ENCODE data around the gene RRP12.

The RRP12 gene

GRCh38 chr10:97319671-97320479, 81.3 kb downstream of the RRP12 start:
- peak overlapping the region; percentile 17; the same call in 1 of the 2 replicates for H2AFZ ChIP-seq (ENCODE audit: low read length)
- TF ChIP-seq CTCF (conservative IDR thresholded peaks at IDR 0.05; ENCODE audit: low read length) (peak; percentile 41; the same call in 1 of the 2 replicates), EZH2phosphoT487 (IDR thresholded peaks at IDR 0.05; ENCODE audit: borderline replicate concordance) (no peak)
- H3K9me3 ChIP-seq (ENCODE audit: insufficient read depth, low read depth, low read length) = no peaks in the 10 kb centered on the region
- peak overlapping the region; percentile 70 for H3K9ac ChIP-seq (ENCODE audit: low read depth, low read length, poor library complexity, severe bottlenecking)
- no peaks in the 10 kb centered on the region for H3K27me3 ChIP-seq (ENCODE audit: insufficient read depth, low read length, poor library complexity, severe bottlenecking)
- no peaks in the 10 kb centered on the region for H3F3A ChIP-seq (ENCODE audit: low read depth)
- H3K4me2 ChIP-seq (ENCODE audit: low read depth, low read length, poor library complexity, severe bottlenecking) = peak overlapping the region; percentile 98
- peak overlapping the region; percentile 94 for H3K4me3 ChIP-seq (ENCODE audit: low read length, poor library complexity, severe bottlenecking)
- H3K4me1 ChIP-seq (ENCODE audit: insufficient read depth, low read length, poor library complexity, severe bottlenecking) = peaks cover 16% of the 10 kb centered on the region
- peaks cover 17% of the 10 kb centered on the region; the same call in 1 of the 2 replicates for H3K79me2 ChIP-seq (ENCODE audit: insufficient read depth, low read length)
- no peaks in the 10 kb centered on the region for H3K9me2 ChIP-seq (replicated peaks; ENCODE audit: low read depth, low read length)
- no peaks in the 10 kb centered on the region for H3K36me3 ChIP-seq (ENCODE audit: insufficient read depth, low read length)
- peaks cover 9% of the 10 kb centered on the region for H4K20me1 ChIP-seq (ENCODE audit: insufficient read depth, low read length, poor library complexity, severe bottlenecking)

- no peaks in the 10 kb centered on the region for H3K9me3 ChIP-seq (ENCODE audit: insufficient read depth, low read depth, low read length)
- peak within 1 kb of the TSS; percentile 99 for H2AFZ ChIP-seq (ENCODE audit: low read length)
- H3K4me1 ChIP-seq (ENCODE audit: insufficient read depth, low read length, poor library complexity, severe bottlenecking) = peaks cover 16% of the 10 kb centered on the region
Observed at GRCh38 chr10:97318772-97319651, 82.1 kb downstream of the RRP12 start, which contains the start of gene FRAT1. Gene FRAT1, plus strand, starts transcription at chr10:97319271. Its CDS starts 183 bp downstream, at chr10:97319454.

More at GRCh38 chr10:97318772-97319651, 82.1 kb downstream of the RRP12 start, which contains the start of gene FRAT1:
- Histone ChIP-seq H3K79me2 (ENCODE audit: insufficient read depth, low read length) (peaks cover 17% of the 10 kb centered on the region; the same call in 1 of the 2 replicates), H3K4me3 (ENCODE audit: low read length, poor library complexity, severe bottlenecking) (peak within 1 kb of the TSS; percentile 94), H4K20me1 (ENCODE audit: insufficient read depth, low read length, poor library complexity, severe bottlenecking) (peaks cover 9% of the 10 kb centered on the region), H3K4me2 (ENCODE audit: low read depth, low read length, poor library complexity, severe bottlenecking) (peak within 1 kb of the TSS; percentile 98), H3K9ac (ENCODE audit: low read depth, low read length, poor library complexity, severe bottlenecking) (peak within 1 kb of the TSS; percentile 88), H3K27me3 (ENCODE audit: insufficient read depth, low read length, poor library complexity, severe bottlenecking) (no peaks in the 10 kb centered on the region), H3K36me3 (ENCODE audit: insufficient read depth, low read length) (no peaks in the 10 kb centered on the region), H3K9me2 (replicated peaks; ENCODE audit: low read depth, low read length) (no peaks in the 10 kb centered on the region), H3F3A (ENCODE audit: low read depth) (no peaks in the 10 kb centered on the region)
- TF ChIP-seq CTCF (conservative IDR thresholded peaks at IDR 0.05; ENCODE audit: low read length) (no peak), EZH2phosphoT487 (IDR thresholded peaks at IDR 0.05; ENCODE audit: borderline replicate concordance) (no peak)
